Bone marrow (tissue), 2 donors: ENCODE data around the gene LRRC47.

Source experiments
- DNase-seq, 2 donors: peaks; one replicate each; lab custom pipeline; 2025; lab: John Stamatoyannopoulos, UW

Gene LRRC47

GRCh38 chr1:3796215-3797061 is at the start of gene LRRC47:
LRRC47 (minus strand) TSS chr1:3796498; CDS start chr1:3796476, 22 bp downstream.
- peak; percentile 79 to 82 for DNase-seq

GRCh38 chr1:3842912-3843311 is 46.6 kb upstream of the LRRC47 start:
- DNase-seq = no peak

- no peak for DNase-seq
Observed at GRCh38 chr1:3841491-3841890, 45.2 kb upstream of the LRRC47 start.

- DNase-seq = no peak
Observed at GRCh38 chr1:3838788-3839187, 42.5 kb upstream of the LRRC47 start.

- DNase-seq = no peak
Observed at GRCh38 chr1:3837685-3838084, 41.4 kb upstream of the LRRC47 start.

GRCh38 chr1:3837200-3837599 is 40.9 kb upstream of the LRRC47 start:
- no peak for DNase-seq

GRCh38 chr1:3836421-3836820 is 40.1 kb upstream of the LRRC47 start:
- no peak for DNase-seq

- no peak for DNase-seq
Observed at GRCh38 chr1:3834701-3835100, 38.4 kb upstream of the LRRC47 start.

- DNase-seq = no peak
Observed at GRCh38 chr1:3831689-3832088, 35.4 kb upstream of the LRRC47 start.

- no peak for DNase-seq
Observed at GRCh38 chr1:3828391-3828790, 32.1 kb upstream of the LRRC47 start.

GRCh38 chr1:3827813-3828307 is 31.6 kb upstream of the LRRC47 start:
- no peak for DNase-seq

GRCh38 chr1:3825356-3825755 is 29.1 kb upstream of the LRRC47 start:
- DNase-seq = no peak

GRCh38 chr1:3824650-3825049 is 28.4 kb upstream of the LRRC47 start:
- no peak for DNase-seq

GRCh38 chr1:3822421-3822820 is 26.1 kb upstream of the LRRC47 start:
- no peak for DNase-seq

GRCh38 chr1:3821908-3822307 is 25.6 kb upstream of the LRRC47 start:
- DNase-seq = no peak

- no peak for DNase-seq
Observed at GRCh38 chr1:3821447-3821846, 25.1 kb upstream of the LRRC47 start.

- DNase-seq = no peak
Observed at GRCh38 chr1:3821004-3821403, 24.7 kb upstream of the LRRC47 start.

GRCh38 chr1:3820316-3820715 is 24.0 kb upstream of the LRRC47 start:
- DNase-seq = no peak

- DNase-seq = no peak
Observed at GRCh38 chr1:3819771-3820200, 23.5 kb upstream of the LRRC47 start.

- no peak for DNase-seq
Observed at GRCh38 chr1:3817821-3818597, 21.7 kb upstream of the LRRC47 start.

GRCh38 chr1:3817138-3817740 is 20.9 kb upstream of the LRRC47 start:
- DNase-seq = no peak

- no peak for DNase-seq
Observed at GRCh38 chr1:3816331-3817137, 20.2 kb upstream of the LRRC47 start.
